NCI-H510A (cell line): ENCODE measurements around the gene SULT1A3.
"Not testable (repeated sequence)": the region's sequence is repeated elsewhere in the genome, so short reads cannot be mapped to it uniquely, and the experiment has no call there.

Experiments used
- DNase-seq: peaks from one replicate; lab custom pipeline; 2025; lab: John Stamatoyannopoulos, UW

Gene SULT1A3

DNA sequence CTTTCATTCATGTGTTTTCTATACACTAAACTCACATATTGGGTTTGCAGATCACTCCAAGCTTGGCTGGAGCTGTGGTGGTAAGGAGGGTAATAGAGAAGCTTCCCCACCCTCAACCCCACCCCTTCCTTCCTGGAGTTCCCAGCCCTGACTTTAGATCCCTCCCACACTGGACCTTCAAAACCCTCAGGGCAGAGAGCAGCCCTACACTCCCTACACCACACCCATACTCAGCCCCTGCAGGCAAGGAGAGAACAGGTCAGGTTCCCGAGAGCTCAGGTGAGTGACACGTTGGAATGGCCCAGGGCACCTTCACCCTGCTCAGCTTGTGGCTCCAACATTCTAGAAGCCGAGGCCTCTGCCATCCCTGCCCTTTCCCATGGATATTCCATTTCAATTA, at the start of gene SULT1A3:
Gene SULT1A3, plus strand, starts transcription at position 207 of the 400 bp plus-strand sequence. CDS start 1,474 bp downstream, outside the sequence.
- not testable (repeated sequence) for DNase-seq

DNA sequence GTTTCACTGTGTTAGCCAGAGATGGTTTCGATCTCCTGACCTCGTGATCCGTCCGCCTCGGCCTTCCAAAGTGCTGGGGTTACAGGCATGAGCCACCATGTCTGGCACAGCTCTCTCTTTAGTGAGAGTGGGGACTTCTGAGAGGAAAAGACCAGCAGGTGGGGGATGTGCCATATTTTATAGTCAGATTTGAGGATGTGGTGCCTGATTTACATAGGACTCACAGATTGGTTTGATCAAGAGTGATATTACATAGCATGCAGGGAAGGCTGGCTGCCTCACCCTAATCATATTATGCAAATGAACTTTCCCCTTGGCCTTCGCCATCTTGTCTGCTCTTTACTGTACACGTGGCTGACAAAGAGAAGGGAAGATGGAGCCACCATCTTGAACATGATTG, 48.0 kb upstream of the SULT1A3 start:
- DNase-seq: no peak

DNA sequence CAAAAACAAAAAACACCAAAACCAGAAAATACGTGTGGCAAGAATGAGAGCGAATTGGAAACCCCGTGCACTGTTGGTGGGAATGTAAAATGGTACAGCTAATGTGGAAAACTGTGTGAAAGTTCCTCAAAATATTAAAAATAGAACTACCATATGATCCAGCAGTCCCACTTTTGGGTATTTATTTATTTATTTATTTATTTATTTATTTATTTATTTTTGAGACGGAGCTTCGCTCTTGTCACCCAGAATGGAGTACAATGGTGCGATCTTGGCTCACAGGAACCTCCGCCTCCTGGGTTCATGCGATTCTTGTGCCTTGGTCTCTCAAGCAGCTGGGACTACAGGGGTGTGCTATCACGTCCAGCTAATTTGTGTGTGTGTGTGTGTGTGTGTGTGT, 46.5 kb upstream of the SULT1A3 start:
- DNase-seq: no peak

DNA sequence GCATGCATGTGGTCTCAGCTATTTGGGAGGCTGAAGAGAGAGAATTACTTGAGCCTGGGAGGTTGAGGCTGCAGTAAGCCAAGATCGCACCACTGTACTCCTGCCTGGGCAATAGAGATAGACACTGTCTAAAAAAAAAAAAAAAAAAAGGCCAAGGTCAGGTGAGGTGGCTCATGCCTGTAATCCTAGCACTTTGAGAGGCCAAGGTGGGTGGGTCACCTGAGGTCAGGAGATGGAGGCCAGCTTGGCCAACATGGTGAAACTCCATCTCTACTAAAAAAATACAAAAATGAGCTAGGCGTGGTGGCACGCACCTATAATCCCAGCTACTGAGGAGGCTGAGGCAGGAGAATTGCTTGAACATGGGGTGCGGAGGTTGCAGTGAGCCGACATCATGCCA, 43.9 kb upstream of the SULT1A3 start:
- no peak for DNase-seq

DNA sequence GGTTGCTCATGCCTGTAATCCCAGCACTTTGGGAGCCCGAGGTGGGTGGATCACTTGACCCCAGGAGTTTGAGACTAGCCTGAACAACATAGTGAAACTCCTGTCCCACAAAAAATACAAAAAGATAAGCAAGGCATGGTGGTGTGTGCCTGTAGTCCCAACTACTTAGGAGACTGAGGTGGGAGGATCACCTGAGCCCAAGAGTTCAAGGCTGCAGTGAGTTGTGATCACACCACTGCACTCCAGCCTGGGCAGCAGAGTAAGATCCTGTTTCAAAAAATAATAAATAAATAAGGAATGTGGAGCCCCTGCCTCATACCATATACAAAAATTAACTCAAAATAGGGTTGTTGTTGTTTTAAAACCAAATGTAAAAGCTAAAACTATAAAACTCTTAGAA, 41.8 kb upstream of the SULT1A3 start:
- no peak for DNase-seq

DNA sequence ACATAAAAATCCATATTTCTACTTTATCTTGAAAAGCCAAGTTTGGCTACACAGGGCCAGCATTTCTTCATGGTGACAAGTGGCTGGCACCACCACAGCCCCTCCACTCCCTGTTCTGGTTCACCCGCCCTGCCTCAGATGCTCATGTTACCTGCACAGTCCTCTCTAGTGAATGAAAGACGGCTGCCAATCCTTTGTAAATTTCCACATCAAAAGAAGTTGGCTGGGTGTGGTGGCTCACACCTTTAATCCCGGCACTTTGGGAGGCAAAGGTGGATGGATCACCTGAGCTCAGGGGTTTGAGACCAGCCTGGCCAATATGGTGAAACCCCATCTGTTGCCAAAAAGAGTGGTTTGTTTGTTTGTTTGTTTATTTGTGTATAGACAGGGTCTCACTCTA, 35.5 kb upstream of the SULT1A3 start:
- DNase-seq: no peak

DNA sequence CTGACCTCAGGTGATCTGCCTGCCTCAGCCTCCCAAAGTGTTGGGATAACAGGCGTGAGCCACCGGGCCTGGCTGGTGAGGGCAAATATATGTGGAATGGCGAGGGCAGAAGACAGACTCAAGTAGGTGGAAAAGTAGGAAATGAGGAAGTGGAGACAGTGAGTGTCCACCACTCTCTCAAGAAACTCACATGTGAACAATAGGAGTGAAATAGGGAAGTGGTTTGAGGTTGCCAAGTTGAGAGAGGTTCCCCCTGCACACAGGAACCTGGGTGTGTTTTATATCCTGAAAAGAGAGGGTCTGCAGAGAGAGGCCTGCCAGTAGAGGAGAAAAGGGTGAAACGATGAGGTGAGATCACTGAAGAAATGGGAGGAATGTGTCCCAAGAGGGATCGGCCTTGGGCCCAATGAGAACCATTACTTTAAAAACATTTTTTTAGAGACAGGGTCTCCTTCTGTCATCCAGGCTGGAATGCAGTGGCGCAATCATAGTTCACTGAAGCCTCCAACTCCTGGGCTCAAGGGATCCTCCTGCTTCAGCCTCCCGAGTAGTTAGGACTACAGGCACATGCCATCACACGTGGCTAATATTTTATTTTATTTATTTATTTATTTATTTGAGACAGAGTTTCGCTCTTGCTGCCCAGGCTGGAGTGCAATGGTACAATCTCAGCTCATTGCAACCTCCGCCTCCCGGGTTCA, 32.7 kb upstream of the SULT1A3 start:
- DNase-seq: no peak

DNA sequence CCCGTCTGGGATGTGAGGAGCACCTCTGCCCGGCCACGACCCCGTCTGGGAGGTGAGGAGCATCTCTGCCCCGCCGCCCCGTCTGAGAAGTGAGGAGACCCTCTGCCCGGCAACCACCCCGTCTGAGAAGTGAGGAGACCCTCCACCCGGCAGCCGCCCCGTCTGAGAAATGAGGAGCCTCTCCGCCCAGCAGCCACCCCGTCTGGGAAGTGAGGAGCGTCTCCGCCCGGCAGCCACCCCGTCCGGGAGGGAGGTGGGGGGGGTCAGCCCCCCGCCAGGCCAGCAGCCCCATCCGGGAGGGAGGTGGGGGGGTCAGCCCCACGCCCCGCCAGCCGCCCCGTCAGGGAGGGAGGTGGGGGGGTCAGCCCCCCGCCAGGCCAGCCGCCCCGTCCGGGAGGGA, 30.3 kb upstream of the SULT1A3 start:
- not testable (repeated sequence) for DNase-seq

DNA sequence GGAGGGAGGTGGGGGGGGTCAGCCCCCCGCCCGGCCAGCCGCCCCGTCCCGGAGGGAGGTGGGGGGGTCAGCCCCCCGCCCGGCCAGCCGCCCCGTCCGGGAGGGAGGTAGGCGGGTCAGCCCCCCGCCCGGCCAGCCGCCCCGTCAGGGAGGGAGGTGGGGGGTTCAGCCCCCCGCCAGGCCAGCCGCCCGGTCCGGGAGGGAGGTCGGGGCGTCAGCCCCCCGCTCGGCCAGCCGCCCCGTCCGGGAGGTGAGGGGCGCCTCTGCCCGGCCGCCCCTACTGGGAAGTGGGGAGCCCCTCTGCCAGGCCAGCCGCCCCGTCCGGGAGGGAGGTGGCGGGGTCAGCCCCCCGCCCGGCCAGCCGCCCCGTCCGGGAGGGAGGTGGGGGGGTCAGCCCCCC, 29.6 kb upstream of the SULT1A3 start:
- DNase-seq: not testable (repeated sequence)

DNA sequence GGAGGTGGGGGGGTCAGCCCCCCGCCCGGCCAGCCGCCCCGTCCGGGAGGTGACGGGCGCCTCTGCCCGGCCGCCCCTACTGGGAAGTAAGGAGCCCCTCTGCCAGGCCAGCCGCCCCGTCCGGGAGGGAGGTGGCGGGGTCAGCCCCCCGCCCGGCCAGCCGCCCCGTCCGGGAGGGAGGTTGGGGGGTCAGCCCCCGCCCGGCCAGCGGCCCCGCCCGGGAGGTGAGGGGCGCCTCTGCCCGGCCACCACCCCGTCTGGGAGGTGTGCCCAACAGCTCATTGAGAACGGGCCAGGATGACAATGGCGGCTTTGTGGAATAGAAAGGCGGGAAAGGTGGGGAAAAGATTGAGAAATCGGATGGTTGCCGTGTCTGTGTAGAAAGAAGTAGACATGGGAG, 28.9 kb upstream of the SULT1A3 start:
- not testable (repeated sequence) for DNase-seq

DNA sequence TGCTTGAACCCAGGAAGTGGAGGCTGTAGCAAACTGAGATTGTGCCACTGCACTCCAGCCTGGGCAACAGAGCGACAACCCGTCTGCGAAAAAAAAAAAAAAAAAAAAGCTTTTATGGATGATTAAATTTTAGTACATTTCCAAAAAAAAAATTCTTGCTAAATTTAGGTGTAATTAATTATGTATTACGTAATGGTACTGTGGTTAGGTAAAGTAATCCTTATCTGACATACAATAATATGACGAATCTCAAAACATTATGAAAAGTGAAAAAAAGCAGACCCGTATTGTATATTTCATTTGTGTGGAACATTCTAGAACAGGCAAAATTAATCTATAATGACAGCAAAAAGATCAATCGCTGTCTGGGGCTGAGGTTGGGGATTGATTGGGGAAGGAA, 26.0 kb upstream of the SULT1A3 start:
- DNase-seq: no peak

DNA sequence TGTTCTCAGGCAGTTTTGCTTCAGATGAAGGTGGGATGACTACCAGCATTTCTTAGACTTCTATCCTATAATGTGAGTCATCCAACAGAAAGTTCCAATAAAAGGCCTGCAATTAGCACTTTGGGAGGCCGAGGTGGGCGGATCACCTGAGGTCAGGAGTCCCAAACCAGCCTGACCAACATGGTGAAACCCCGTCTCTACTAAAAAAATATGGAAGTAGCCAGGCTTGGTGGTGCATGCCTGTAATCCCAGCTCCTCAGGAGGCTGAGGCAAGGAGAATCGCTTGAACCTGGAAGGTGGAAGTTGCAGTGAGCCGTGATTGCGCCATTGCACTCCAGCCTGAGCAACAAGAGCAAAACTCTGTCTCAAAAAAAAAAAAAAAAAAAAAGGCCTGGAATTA, 22.2 kb upstream of the SULT1A3 start:
- not testable (repeated sequence) for DNase-seq

DNA sequence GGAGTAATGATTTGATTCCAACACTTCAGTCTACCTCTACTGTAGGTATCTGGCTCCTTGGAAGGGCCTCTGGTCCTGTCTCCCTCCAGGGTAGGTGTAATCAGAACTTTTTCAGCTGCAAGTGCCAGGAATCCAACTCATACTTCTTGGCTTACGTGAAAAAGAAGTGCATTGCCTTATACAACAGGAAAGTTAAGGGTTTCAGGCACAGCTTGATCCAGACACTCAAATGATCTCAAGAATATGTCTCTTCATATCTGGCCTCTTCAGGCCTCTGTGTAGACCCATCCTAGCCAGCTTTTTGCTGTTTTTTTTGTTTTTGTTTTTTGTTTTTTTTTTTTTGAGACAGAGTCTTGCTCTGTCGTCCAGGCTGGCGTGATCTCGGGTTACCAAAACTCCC, 19.9 kb upstream of the SULT1A3 start:
- DNase-seq: no peak

DNA sequence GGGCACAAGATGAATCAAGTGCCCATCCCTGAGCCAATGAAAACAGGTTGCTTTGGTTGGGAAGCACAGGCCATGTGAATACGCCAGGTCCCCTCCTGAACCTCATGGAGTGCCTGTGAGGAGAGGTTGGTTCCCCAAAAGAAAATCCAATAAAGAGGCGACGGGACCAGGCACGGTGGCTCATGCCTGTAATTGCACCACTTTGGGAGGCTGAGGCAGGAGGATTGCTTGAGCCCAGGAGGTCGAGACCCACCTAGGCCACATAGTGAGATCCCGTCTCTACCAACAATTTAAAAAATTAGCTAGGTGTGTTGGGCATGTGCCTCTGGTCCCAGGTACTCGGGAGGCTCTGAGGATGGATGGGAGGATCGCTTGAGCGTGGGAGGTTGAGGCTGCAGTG, 19.1 kb upstream of the SULT1A3 start:
- DNase-seq: no peak

DNA sequence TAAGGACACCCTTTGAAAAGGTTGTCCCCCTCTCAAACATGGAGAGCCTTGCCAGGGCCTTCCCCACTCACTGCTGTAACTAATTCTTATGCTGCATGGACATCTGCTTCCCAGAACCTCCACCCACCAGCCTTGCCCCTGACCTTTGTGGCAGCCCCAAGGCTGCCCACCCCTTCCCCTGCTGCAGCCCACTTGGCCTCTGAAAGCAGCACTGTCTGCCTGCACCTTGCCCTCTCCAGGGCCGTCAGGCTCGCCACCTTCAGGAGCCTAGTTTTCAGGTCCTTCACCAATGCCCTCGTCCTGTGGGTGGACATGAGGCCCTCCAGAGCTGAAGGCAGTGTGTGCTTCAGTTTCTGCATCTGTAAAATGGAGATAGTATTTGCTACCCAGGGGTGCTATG, 18.3 kb upstream of the SULT1A3 start:
- DNase-seq: no peak

DNA sequence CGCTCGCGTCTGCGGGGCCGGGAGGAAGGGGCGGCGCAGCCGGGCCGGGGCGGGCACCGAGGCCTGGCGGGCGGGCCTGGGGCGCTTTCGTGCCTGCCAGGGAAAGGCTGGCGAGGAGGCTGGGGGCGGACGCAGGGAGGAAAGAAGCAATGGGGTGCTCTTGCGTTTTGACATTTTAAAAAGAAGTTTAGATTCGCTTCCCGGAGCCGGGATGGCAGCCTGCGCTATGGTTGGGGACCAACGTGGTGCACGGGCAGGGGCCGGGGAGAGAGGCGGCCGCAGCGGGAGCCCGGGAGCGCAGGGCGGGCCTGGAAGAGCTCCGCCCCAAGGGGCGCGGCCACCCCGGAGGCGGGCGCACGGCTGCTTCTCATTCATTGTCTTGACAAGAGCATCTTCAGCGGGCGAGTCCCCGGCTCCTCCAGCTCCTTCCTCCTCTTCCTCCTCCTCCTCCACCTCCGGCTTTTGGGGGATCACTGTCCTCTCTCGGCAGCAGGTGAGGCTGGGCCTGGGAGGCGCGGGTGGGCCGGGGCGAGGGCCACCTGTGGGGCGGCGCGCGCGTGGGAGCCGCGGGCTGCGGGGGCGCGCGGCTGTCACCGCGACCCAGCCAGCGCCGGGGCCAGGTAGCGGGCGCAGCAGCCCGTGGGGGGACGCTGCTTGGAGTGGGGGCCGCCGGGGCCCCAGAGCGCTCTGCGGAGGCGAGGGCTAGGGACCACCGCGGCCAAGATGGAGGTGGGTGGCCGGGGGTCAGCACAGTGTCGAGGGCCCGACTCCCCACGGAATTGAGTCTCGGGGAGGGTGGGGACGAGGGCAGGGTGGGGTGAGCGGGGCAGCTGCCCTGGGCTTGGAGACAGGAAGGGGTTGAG, 15.6 kb upstream of the SULT1A3 start, which contains the start of gene CORO1A:
Gene CORO1A, plus strand, starts transcription at position 370 of the 863 bp plus-strand sequence. CDS start 1,608 bp downstream, outside the sequence.
- DNase-seq: peak; percentile 68

DNA sequence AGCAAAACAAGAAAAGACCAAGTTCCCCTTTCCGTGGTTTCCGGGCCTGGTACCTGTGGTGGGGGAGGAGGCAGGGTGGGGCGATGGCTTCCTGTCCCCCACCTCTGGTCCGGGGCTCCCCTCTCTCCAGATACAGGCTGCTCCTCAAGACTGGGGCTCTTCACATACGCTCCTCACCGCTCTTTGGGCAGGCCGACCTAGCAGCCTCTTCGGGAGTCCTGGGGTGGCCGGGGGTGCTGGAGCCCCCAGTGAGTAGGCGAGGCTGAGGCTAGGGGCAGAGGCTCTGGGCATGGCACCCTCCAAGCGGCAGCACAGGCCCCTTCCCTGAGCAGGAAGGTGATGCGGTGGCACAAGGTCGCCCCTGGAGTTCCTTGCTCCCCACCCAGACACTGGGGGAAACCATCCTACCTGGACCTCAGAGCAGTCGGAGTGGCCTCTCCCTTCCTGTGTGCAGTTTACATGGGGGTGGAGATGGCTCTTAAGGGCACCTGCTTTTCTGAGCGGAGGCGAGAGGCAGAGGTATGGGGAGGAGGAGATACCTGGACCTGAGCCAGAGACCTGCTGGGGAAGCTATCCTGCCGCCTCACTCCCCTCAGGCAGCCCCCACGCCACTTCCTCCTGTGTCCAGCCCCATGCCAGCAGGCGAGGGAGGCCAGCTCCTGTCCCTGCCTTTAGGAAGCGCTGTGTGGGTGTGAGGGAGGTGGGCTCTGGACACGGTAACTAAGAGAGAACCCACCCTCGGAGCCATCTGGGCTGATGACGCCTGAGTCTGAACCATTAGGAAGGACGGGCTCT, 14.8 kb upstream of the SULT1A3 start:
- DNase-seq: peak; percentile 93

DNA sequence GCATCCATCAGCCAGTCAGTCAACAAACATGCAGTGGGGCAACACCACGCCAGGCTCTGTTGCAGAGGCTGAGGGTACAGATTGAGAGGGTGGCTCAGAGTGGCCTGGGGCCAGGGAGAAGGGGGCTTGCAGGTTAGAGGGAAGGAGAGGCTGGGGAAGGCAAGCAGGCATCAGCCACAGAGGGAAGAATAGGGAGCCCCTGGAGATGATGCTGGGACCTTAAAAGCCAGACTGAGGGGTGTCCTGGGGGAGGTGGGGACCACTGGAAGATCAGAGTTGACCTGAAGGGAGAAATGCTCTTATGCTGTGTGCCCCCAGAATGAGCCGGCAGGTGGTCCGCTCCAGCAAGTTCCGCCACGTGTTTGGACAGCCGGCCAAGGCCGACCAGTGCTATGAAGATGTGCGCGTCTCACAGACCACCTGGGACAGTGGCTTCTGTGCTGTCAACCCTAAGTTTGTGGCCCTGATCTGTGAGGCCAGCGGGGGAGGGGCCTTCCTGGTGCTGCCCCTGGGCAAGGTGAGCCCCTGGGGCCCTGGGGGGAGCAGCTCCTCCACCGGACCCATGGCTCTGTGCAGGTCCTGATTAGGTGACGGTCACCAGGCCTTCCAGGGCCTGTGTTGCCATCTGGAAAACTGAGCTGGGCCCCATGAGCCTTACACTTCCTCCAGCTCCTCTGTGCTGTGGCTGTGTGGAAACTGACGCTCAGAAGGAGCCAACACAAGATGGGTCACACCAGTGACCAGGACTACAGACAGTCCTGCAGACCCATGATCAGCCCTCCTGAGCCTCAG, 14.0 kb upstream of the SULT1A3 start:
- no peak for DNase-seq

DNA sequence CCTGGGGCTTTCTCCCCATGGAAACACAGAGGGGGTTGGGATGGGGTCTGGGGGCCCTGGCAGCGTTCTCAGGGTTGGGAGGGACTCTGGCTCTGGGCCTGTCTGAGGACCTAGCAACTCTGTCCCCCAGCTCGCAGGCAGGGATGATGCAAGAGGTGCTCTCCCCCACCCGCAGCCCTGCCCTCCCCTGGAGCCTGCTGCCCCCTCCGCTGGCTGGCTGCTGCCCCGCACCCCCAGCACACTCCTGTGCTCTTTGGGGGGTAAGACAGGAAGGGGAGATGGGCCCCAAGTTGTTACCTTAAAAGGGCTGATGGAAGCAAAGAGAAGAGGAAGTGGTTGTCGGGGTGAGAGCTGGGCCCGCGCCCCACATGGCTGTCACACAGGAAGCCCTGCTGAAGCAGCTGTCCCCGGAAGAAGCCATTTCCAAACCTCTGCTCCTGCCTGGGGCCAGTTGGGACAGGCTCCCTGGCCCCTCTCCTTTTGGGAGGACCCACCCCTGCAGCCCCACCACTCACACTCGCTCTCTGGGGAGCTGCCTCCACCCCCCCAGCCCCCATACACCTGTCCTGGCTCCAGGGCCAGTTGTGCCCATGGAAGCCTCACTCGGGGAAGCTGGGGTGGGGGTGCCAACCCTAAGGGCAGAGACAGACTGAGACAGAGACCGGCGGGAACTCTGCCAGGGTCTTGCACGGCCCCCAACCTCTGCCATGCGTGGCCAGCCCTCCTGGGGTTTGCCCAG, 13.2 kb upstream of the SULT1A3 start:
- DNase-seq: no peak

DNA sequence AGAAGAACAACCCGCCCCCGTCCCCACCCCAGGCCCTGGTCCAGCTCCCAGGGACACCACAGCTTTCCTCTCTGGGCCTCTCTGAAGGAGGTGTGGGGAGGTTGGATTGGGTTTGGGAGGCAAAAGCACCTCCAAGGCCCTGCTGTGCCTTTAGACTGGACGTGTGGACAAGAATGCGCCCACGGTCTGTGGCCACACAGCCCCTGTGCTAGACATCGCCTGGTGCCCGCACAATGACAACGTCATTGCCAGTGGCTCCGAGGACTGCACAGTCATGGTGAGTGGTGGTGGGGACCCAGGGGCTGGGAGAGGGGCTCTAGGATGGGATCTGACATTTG, 12.6 kb upstream of the SULT1A3 start:
- DNase-seq: no peak
